SK-MEL-5 (cell line): ENCODE results near the gene SLC6A1. TPM values are rescaled to one million over a fixed set of nuclear protein-coding genes. Genes with fewer than 3 reads are reported as not detected.
A peak's percentile ranks its signal among the peaks of the same experiment; 100 is the strongest.

Source experiments
- DNase-seq: peaks from one replicate; pipeline ENCODE4 v3.0.0-alpha.2; 2016; ENCODE audit warnings: low read depth, low spot score
- in situ Hi-C: cut with HindIII; loops from 2 replicates; pipeline ENCODE4 v1.10.0; 2016; ENCODE audit warnings: low sequenced_read_pairs, high pct_unique_total_duplicates, low pct_unique_long_range_greater_than_20kb
- total RNA-seq: library from RNA; depleted of rRNA; stranded (reverse); fragments of >200 nt; shearing (Covaris generic); gene quantifications from 2 replicates; pipeline ENCODE4 v1.2.3, GENCODE V29; 2014

SLC6A1 gene
- total RNA-seq, 1 experiment from 2014 or later = not detected

DNA sequence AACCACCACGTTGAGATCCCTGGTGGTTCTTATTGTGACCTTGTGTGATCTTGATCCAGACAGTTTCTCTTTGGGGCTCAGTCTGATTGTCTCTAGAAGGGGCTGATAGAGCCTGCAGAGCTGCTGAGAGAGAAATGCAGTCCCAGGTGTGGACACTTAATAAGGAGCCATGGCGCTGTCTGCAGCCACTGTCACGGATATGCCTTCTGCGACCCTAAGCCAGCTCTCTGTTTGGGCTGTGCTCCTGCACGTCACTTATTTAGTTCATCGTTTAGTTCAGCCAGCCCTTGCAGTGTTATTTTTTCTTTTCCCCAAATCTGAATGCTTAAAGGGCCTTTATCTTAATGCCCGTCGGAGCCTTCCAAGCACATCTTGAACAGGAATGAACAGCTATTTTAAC, 12.0 kb downstream of the SLC6A1 start:
- in situ Hi-C loops = no loop called here

DNA sequence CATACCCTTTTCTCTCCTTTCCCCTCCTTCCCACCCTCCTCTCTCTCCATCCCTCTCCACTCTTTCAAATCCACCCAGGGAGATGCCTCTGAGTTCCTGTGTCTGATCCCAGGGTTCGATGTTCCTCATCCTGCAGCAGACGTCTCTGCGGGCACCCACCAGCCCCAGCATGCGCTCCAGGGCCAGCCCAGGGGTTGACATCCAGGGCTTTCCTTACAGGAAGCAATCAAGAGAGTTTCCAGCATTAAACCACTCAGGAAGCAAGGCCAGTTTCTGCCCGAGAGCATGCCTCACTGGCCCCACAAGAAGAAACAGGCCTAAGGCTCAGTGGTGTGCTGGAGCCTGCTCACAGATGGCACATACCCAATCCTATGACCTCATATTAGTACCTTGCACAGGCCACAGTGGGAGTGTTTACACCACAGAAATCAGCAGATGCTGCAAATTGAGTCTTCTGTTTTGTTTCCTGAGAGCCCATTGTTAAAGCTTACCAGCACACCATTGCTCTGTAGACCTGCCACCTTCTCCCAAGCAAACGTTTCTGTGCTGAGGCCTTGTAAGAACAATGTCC, 13.2 kb downstream of the SLC6A1 start:
- DNase-seq = no peak
- in situ Hi-C loops = no loop called here

More for the DNA sequence above, 12.0 kb downstream of the SLC6A1 start:
- no peak for DNase-seq

GRCh38 chr3:11006986-11007933, 14.7 kb downstream of the SLC6A1 start:
- in situ Hi-C loops = no loop called here
- DNase-seq = no peak

DNA sequence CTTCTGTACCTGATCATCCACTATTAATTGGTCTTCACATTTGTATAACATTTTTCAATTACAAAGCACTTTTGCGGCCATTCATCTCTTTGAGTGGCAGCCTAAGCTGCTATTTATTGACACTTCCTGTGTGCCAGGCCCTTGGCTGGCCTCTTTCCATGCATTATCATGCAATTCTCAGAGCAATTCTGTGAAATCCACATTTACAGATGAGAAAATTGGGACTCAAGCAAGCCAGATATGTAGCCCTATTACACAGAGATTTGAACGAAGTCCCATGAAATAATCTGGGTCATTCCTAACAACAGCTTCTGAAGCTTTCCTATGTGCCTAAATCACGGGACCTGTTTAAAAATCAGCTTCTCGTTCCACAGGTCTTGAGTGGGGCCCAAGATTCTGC, 17.4 kb downstream of the SLC6A1 start:
- no peak for DNase-seq
- in situ Hi-C loops = no loop called here

GRCh38 chr3:11010426-11011165, 18.0 kb downstream of the SLC6A1 start:
- in situ Hi-C loops = no loop called here
- DNase-seq = no peak

DNA sequence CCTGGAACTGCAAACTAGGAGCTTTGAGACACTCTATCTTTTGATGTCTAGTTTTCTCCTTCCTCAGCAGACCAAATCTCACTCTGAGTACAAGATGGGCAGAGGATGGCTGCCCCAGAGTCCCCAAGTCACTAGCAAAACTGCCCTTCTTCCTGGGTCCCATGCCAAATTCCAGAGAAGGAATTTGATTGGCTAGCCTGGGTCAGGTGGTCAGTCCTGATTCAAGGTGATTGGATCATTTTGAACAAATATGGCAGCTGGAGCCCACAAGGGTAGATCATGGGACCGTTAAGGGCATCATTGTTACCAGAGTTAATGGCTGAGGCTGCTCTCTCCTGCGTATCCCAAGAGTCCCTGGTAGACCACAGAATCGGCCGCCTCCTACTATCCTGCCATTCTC, 21.7 kb downstream of the SLC6A1 start:
- in situ Hi-C loops = no loop called here
- DNase-seq = no peak

DNA sequence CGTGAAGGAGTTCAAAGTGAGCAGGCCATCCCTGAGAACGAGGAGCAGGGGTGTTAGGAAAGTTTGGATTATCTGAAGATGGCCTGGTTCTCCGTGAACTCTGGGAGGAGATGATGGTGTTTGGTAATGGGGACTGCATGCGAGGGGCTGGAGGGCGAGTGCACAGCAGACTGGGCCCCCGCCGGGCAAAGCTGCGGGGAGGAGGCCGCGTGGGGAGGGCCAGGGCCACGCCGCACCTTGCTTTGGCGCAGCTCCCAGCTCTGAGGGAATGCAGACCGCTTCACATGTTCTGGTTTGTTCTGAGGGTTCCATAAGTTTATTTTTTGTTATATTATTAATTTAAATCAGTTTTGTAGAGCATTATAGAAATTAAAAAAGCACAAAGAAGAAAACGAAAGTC, 22.2 kb downstream of the SLC6A1 start:
- in situ Hi-C loops = no loop called here
- no peak for DNase-seq

DNA sequence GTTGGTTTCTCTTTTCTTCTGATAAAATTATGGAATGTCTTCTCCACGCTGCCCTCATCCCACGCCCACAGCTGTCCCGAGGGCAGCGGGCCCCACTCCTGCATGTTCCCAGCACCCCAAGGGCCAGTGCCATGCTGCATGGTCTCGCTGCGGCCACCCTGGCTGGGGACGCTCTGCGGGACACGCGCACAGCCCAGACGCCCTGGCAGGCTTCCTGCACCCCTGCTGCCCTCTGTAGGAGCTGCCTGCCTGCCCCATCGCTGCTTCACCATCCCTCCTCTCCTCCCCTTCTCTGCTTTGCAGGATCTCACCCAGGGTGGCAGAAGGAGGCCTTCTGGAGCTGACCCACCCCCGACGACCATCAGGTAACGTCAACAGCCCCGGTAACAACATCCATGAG, 22.8 kb downstream of the SLC6A1 start:
- no peak for DNase-seq
- in situ Hi-C loops = no loop called here

GRCh38 chr3:11016727-11017126, 24.2 kb downstream of the SLC6A1 start:
- in situ Hi-C loops = no loop called here
- DNase-seq = no peak

DNA sequence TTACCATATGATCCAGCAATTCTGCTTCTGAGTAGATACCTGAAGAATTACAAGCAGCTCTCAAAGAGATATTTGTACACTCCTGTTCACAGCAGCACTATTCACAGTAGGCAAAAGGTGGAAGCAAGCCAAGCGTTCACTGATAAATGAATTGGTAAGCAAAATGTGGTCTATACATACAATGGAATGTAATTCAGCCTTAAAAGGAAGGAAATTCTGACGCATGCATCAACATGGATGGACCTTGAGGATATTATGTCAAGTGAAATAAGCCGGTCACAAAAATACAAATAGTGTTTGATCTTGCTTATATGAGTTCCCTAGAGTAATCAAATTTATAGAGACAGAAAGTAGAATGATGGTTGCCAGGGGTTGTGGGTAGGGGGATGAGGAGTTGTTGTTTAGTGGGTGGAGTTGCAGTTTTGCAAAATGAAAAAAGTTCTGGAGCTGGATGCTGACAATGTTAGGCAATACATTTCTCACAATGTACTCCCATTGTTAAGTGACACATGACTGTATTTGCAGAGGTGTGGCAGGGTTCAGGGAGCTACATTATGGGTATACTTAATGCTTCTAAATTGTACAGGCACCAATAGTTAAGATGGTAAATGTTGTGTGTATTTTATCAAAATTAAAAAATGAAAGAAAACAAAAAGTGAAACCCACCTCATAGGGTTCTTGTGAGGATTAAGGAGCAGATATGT, 26.7 kb downstream of the SLC6A1 start:
- DNase-seq = peak; percentile 40
- in situ Hi-C loops = no loop called here

DNA sequence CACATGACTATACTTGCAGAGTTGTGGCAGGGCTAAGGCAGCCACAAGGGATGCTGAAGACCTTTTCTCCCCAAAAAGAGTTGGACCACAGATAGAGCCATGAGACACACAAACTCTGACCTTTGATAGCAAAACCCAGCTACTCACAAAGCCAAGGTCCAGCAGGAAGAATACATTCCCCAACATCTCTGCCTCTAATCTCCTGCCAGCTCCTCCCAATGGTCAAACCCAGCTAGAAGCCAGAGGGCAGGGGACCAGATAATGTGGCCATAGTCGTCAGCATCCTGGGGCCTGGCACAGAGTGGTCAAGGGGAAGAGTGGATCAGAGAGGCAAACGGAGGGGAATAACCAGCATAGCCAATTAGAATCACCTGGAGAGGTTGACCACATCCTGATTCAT, 28.2 kb downstream of the SLC6A1 start:
- in situ Hi-C loops = no loop called here
- DNase-seq = no peak

- in situ Hi-C loops = no loop called here
- DNase-seq = no peak
These were observed 29.1 kb downstream of the SLC6A1 start for GRCh38 chr3:11021611-11022011.

- in situ Hi-C loops = no loop called here
- DNase-seq = no peak
These were observed 29.6 kb downstream of the SLC6A1 start for GRCh38 chr3:11022115-11022514.

DNA sequence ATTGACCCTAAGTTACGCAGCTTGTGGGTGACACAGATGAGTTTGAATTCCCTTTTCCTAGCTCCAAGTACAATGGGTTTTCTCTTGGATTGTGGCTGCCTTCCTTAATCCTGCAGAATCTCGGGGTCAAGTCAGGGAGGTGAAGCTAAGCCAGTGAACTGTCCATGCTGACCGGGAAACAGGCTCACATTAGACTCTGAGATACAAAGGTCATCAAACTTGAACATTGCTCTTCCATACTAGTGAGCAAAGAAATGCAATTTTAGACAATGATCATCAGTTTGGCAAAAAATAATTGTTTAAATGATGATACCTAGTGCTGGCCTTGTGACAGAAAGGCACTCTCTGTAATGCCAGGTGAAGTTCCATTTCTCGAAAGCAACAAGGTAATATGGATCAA, 31.6 kb downstream of the SLC6A1 start:
- in situ Hi-C loops = no loop called here
- DNase-seq = no peak

DNA sequence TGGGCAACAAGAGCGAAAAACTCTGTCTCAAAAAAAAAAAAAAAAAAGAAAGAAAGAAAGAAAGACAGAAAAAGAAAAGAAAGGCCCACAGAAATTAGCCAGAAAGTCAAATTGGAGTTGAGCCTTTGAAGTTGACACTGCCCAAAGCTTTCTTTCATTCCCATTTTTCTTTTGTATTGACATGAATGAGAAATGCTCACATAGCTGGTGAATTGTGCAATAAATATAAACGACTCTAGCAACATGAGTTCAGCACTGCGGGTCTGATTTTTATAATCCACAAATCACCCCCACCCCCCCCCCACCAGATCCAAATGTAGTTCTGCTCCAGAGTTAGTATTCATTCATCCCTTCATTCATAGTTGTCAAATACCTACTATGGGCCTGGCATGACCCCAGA, 37.4 kb downstream of the SLC6A1 start:
- in situ Hi-C loops = no loop called here

GRCh38 chr3:11033871-11034270, 41.3 kb downstream of the SLC6A1 start:
- in situ Hi-C loops = no loop called here
- no peak for DNase-seq

More for the DNA sequence above, 37.4 kb downstream of the SLC6A1 start:
- DNase-seq = no peak

GRCh38 chr3:11034309-11034985, 41.9 kb downstream of the SLC6A1 start:
- in situ Hi-C loops = no loop called here
- DNase-seq = no peak
